Measurements from ENCODE around the gene RGS6.
"Not testable (repeated sequence)": the region's sequence is repeated elsewhere in the genome, so short reads cannot be mapped to it uniquely, and the experiment has no call there.

RGS6 gene

GRCh38 chr14:71932229-71932981 is at the start of gene RGS6:
Gene RGS6 (plus strand): TSS chr14:71932429.
- peak; percentile 72 for DNase-seq

- DNase-seq = no peak
These were observed 49.1 kb upstream of the RGS6 start for GRCh38 chr14:71883094-71883493.

GRCh38 chr14:71885301-71885700 is 46.9 kb upstream of the RGS6 start:
- DNase-seq = no peak

- not testable (repeated sequence) for DNase-seq
These were observed 44.4 kb upstream of the RGS6 start for GRCh38 chr14:71887802-71888201.

- no peak for DNase-seq
These were observed 41.7 kb upstream of the RGS6 start for GRCh38 chr14:71890541-71890940.

- DNase-seq = no peak
These were observed 41.0 kb upstream of the RGS6 start for GRCh38 chr14:71891185-71891584.

- peak; percentile 11 for DNase-seq
These were observed 40.3 kb upstream of the RGS6 start for GRCh38 chr14:71891970-71892369.

GRCh38 chr14:71905031-71905430 is 27.2 kb upstream of the RGS6 start:
- DNase-seq = no peak

- DNase-seq = peak; percentile 31
These were observed 26.4 kb upstream of the RGS6 start for GRCh38 chr14:71905860-71906259.

- peak; percentile 57 for DNase-seq
These were observed 24.3 kb upstream of the RGS6 start for GRCh38 chr14:71907793-71908515.

GRCh38 chr14:71911669-71912068 is 20.6 kb upstream of the RGS6 start:
- no peak for DNase-seq

- DNase-seq = no peak
These were observed 18.9 kb upstream of the RGS6 start for GRCh38 chr14:71913342-71913741.

- peak; percentile 20 for DNase-seq
These were observed 13.3 kb upstream of the RGS6 start for GRCh38 chr14:71918955-71919354.

GRCh38 chr14:71923513-71923912 is 8.7 kb upstream of the RGS6 start:
- DNase-seq = no peak

GRCh38 chr14:71931492-71932228 is 569 bp upstream of the RGS6 start:
- peak; percentile 50 for DNase-seq

GRCh38 chr14:71933001-71933587 is 865 bp downstream of the RGS6 start:
- peak; percentile 69 for DNase-seq

GRCh38 chr14:71938273-71938672 is 6.0 kb downstream of the RGS6 start:
- not testable (repeated sequence) for DNase-seq

- not testable (repeated sequence) for DNase-seq
These were observed 7.1 kb downstream of the RGS6 start for GRCh38 chr14:71939344-71939743.

GRCh38 chr14:71940500-71940899 is 8.3 kb downstream of the RGS6 start:
- not testable (repeated sequence) for DNase-seq

GRCh38 chr14:71941616-71942015 is 9.4 kb downstream of the RGS6 start:
- DNase-seq = not testable (repeated sequence)

GRCh38 chr14:71942904-71943694 is 10.9 kb downstream of the RGS6 start:
- no peak for DNase-seq

- no peak for DNase-seq
These were observed 11.4 kb downstream of the RGS6 start for GRCh38 chr14:71943695-71944018.
